SK-N-SH treated with all-trans-retinoic acid at 6 μM for 48 hours (cell line): ENCODE measurements around the gene SUPT3H.

Experiments used
- CREB5 ChIP-seq: fragments of 250-450 bp; sonication (Bioruptor Pico); IDR thresholded peaks from 2 replicates; pipeline ENCODE4 v1.5.1; 2020; ENCODE audit warnings: low read depth, mild to moderate bottlenecking, moderate library complexity
- TCF4 ChIP-seq: fragments of 250-450 bp; sonication (Bioruptor Pico); IDR thresholded peaks from 2 replicates; pipeline ENCODE4 v1.8.0; 2021; ENCODE audit warnings: mild to moderate bottlenecking, moderate library complexity, borderline replicate concordance
- TOX ChIP-seq: fragments of 250-450 bp; sonication (Bioruptor Pico); IDR thresholded peaks from 2 replicates; pipeline ENCODE4 v1.8.0; 2021; ENCODE audit warnings: mild to moderate bottlenecking, moderate library complexity, borderline replicate concordance

GRCh38 chr6:45377043-45377553 is 636 bp downstream of the SUPT3H start:
- TF ChIP-seq CREB5 (CRISPR knock-in tag) (no peak), TCF4 (CRISPR knock-in tag) (no peak), TOX (CRISPR knock-in tag) (no peak)
